Measurements from ENCODE around the gene CYB5B.

- TF ChIP-seq POLR2AphosphoS5 (IDR thresholded peaks at IDR 0.05; ENCODE audit: low read depth, low read length) (no peak), POLR2A (IDR thresholded peaks at IDR 0.05; ENCODE audit: low read depth, low read length) (no peak)
These were observed 60.9 kb downstream of the CYB5B start for GRCh38 chr16:69485361-69485760.
